ENCODE data around the gene U2AF1. TPM values are rescaled to one million over a fixed set of nuclear protein-coding genes. Genes with fewer than 3 reads are reported as not detected.

The U2AF1 gene
- total RNA-seq, 1 experiment from 2014 or later = 43.9 TPM

Other genes starting within 250 kb of the U2AF1 start
- gene WDR4, start 228.0 kb downstream of the U2AF1 start, total RNA-seq (2014; rRNA removed; shearing (Covaris generic)) = 14.4 and 21.3 TPM in 2 replicates
- 49.2 and 54.9 TPM in 2 replicates for gene NDUFV3, start 214.3 kb downstream of the U2AF1 start, total RNA-seq (2014; rRNA removed; shearing (Covaris generic))
- gene ERVH48-1, start 181.9 kb downstream of the U2AF1 start, total RNA-seq (2014; rRNA removed; shearing (Covaris generic)) = not detected in 2 replicates
- gene PKNOX1, start 133.0 kb downstream of the U2AF1 start, total RNA-seq (2014; rRNA removed; shearing (Covaris generic)) = 8.8 and 37.7 TPM in 2 replicates
- gene CBS, start 31.7 kb downstream of the U2AF1 start, total RNA-seq (2014; rRNA removed; shearing (Covaris generic)) = 17.9 and 34.2 TPM in 2 replicates
- gene CRYAA, start 61.4 kb upstream of the U2AF1 start, total RNA-seq (2014; rRNA removed; shearing (Covaris generic)) = not detected in 2 replicates